Activated T-cell treated with anti-CD3 and anti-CD28 coated beads for 24 hours (primary cell): ENCODE measurements around the gene RASGRF2.

Experiments
- DNase-seq: peaks from one replicate; pipeline ENCODE4 v3.0.0-alpha.2; 2020; ENCODE audit warnings: low read depth

RASGRF2 gene

GRCh38 chr5:80959768-80960442 is at the start of gene RASGRF2:
Gene RASGRF2, plus strand, starts transcription at chr5:80960363. Its CDS starts 376 bp downstream, at chr5:80960739.
- peak; percentile 30 for DNase-seq

GRCh38 chr5:80912479-80912878 is 47.7 kb upstream of the RASGRF2 start:
- DNase-seq = no peak

GRCh38 chr5:80915716-80916115 is 44.4 kb upstream of the RASGRF2 start:
- no peak for DNase-seq

GRCh38 chr5:80916676-80917075 is 43.5 kb upstream of the RASGRF2 start:
- no peak for DNase-seq

GRCh38 chr5:80917631-80918030 is 42.5 kb upstream of the RASGRF2 start:
- no peak for DNase-seq

- no peak for DNase-seq
Observed at GRCh38 chr5:80919678-80920196, 40.4 kb upstream of the RASGRF2 start.

GRCh38 chr5:80920333-80920732 is 39.8 kb upstream of the RASGRF2 start:
- no peak for DNase-seq

GRCh38 chr5:80921026-80921425 is 39.1 kb upstream of the RASGRF2 start:
- no peak for DNase-seq

- DNase-seq = no peak
Observed at GRCh38 chr5:80925931-80926330, 34.2 kb upstream of the RASGRF2 start.

GRCh38 chr5:80926536-80926935 is 33.6 kb upstream of the RASGRF2 start:
- no peak for DNase-seq

- DNase-seq = no peak
Observed at GRCh38 chr5:80926979-80927656, 33.0 kb upstream of the RASGRF2 start.

- DNase-seq = no peak
Observed at GRCh38 chr5:80928073-80928472, 32.1 kb upstream of the RASGRF2 start.

GRCh38 chr5:80930940-80931339 is 29.2 kb upstream of the RASGRF2 start:
- no peak for DNase-seq

- no peak for DNase-seq
Observed at GRCh38 chr5:80931411-80931810, 28.8 kb upstream of the RASGRF2 start.

GRCh38 chr5:80933036-80933435 is 27.1 kb upstream of the RASGRF2 start:
- no peak for DNase-seq

GRCh38 chr5:80934751-80935150 is 25.4 kb upstream of the RASGRF2 start:
- no peak for DNase-seq

- no peak for DNase-seq
Observed at GRCh38 chr5:80935811-80936385, 24.3 kb upstream of the RASGRF2 start.

GRCh38 chr5:80936881-80937280 is 23.3 kb upstream of the RASGRF2 start:
- DNase-seq = no peak

- no peak for DNase-seq
Observed at GRCh38 chr5:80937584-80938356, 22.4 kb upstream of the RASGRF2 start.

GRCh38 chr5:80941496-80941895 is 18.7 kb upstream of the RASGRF2 start:
- no peak for DNase-seq

GRCh38 chr5:80951366-80951765 is 8.8 kb upstream of the RASGRF2 start:
- no peak for DNase-seq

- DNase-seq = no peak
Observed at GRCh38 chr5:80953587-80953986, 6.6 kb upstream of the RASGRF2 start.
